Placental epithelial cell (primary cell): ENCODE results near the gene MIPEP. TPM values are rescaled to one million over a fixed set of nuclear protein-coding genes. Genes with fewer than 3 reads are reported as not detected.

Experiments used
- small RNA-seq: library from RNA; depleted of rRNA; stranded (forward); fragments of <200 nt; gene quantifications from one replicate; pipeline ENCODE3, GENCODE V24; 2012
- total RNA-seq: library from RNA; depleted of rRNA; stranded (reverse); fragments of >200 nt; gene quantifications from 2 replicates; pipeline ENCODE4 v1.2.3, GENCODE V29; 2012

The MIPEP gene
- total RNA-seq: 11.4 and 28.3 TPM in 2 replicates

GRCh38 chr13:23888658-23889614 lies at the start of gene MIPEP:
TSS of gene MIPEP (minus strand) at chr13:23889400. CDS start at chr13:23889320, 80 bp downstream.

DNA sequence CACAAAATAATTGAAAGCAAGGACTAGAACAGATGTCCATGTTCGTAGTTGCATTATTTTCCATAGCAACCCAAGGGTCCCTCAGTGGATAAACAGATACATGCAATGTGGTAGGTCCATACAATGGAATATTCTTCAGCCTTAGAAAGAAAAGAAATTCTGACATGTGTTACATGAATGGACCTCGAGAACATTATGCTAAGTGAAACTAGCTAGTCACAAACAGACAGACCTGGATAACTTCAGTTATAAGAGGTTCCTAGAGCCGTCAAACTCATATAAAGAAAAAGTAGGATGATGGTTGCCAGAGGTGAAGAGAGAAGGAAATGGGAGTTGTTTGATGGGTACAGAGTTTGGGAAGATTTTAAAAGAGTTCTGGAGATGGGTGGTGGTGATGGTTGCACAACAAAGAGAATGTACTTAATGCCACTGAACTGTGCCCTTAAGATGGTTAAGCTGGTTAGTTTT lies 8.3 kb upstream of the MIPEP start, which contains the start of gene C1QTNF9B:
Gene C1QTNF9B, minus strand, starts transcription at position 51 of the 468 bp plus-strand sequence.

Small RNAs within 50 kb of the gene (small RNA-seq; reads per million reads assigned to genes)
- not detected for gene MTCO3P2

Other genes with a start within 250 kb of the MIPEP start
- not detected in 2 replicates for gene C1QTNF9B, start 8.1 kb upstream of the MIPEP start, total RNA-seq